ENCODE results near the gene CREB5. TPM values are rescaled to one million over a fixed set of nuclear protein-coding genes. Genes with fewer than 3 reads are reported as not detected.
A peak's percentile ranks its signal among the peaks of the same experiment; 100 is the strongest.

CREB5 gene
- polyA plus RNA-seq, 1 donor from 2014 or later: 1.3 TPM

DNA sequence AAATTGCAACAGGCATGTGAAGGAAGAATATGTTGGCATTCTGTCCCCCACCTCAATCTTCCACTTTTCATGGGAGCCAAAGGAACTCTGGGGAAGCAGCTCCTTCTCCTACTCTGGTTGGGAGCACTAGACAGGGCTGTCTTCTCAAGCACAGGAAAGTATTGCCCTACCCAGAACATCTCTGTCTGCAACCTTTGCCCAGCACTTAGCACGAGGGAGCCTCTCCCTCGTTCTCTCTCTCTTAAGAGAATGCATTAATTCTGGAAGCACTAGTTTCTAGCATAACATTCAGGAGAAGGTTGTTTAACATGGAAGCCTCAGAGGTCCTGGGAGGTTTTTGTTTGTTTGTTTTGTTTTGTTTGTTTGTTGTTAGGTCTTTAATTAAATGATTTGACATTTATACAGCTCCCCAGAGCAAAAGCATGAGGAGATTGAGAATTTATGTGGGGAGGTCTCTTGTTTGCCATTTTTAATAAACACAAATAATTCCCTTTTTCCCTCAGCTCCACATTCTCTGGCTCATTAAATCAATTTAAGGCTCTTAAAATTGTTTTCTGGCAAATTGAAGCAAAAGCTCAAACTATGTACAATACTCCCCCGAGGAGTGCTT, 305.2 kb downstream of the CREB5 start:
- no peaks in the 10 kb centered on the region for H3K27me3 Mint-ChIP-seq
- H3K27ac Mint-ChIP-seq: no peak overlapping the region
- H3K9me3 Mint-ChIP-seq: no peaks in the 10 kb centered on the region
- H3K4me3 Mint-ChIP-seq: no peak overlapping the region
- no peaks in the 10 kb centered on the region for H3K36me3 Mint-ChIP-seq
- H3K4me1 Mint-ChIP-seq: no peaks in the 10 kb centered on the region

DNA sequence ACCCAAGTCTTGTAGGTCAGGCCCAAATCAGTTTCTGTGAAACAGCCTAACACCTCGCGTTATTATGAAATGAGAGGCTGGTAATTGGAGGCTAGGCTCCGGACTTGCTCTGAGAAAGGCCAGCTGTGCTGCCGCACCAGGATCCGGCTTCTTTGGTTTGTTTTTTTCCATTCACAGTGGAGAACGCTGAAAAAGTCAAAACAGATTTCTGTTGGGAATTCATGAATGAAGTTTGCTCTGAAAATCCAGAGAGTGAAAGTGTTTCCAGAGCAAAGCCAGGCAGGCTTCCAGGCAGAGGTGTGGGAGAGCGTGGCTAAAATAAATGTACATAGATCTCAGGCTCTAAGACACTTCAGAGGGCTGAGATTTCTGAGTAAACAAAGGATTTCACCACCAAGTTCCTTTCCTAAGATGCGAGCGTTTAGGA, 305.8 kb downstream of the CREB5 start:
- no peak overlapping the region for H3K4me3 Mint-ChIP-seq
- H3K4me1 Mint-ChIP-seq: no peaks in the 10 kb centered on the region
- H3K27ac Mint-ChIP-seq: no peak overlapping the region
- H3K9me3 Mint-ChIP-seq: no peaks in the 10 kb centered on the region
- no peaks in the 10 kb centered on the region for H3K27me3 Mint-ChIP-seq
- no peaks in the 10 kb centered on the region for H3K36me3 Mint-ChIP-seq

DNA sequence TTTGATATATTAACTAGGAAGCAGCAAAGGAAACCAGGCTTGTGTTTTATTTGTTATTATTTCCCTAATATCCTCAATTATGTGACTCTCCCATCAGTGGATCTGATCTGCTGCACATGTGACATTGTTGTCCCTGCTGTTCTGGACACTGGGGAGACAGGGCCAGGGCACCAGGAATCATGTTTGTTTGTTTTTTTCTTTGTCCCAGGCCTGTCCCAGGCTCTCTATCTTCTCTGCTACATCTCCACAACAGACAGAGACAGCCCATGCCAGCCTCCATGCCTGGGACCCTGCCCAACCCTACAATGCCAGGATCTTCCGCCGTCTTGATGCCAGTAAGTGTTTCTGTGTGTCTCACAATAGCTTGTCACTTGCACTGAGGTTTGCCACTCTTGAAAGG, 306.2 kb downstream of the CREB5 start:
- H3K36me3 Mint-ChIP-seq: no peaks in the 10 kb centered on the region
- H3K27me3 Mint-ChIP-seq: no peaks in the 10 kb centered on the region
- no peaks in the 10 kb centered on the region for H3K4me1 Mint-ChIP-seq
- H3K9me3 Mint-ChIP-seq: no peaks in the 10 kb centered on the region
- H3K27ac Mint-ChIP-seq: no peak overlapping the region
- H3K4me3 Mint-ChIP-seq: no peak overlapping the region

DNA sequence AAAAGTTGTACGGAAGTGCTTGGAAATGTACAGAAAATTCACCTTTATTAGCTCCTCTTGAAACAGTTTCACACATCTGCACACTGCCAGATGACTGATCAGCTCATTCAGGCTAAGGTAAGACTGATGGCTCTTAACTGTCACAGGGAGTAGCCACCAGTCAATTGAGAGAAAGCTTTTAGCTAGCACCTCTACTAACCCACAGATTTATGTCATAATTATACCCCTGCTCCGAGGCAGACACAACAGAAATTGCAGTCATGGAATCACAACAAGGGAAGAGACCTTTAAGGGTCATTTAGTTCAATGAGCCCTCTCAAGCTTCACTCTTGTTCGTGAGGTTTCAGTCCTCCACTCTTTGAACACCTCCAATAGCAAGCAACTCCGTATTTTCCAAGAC, 310.4 kb downstream of the CREB5 start:
- no peaks in the 10 kb centered on the region for H3K36me3 Mint-ChIP-seq
- peaks cover 2% of the 10 kb centered on the region for H3K27me3 Mint-ChIP-seq
- no peak overlapping the region for H3K4me3 Mint-ChIP-seq
- H3K27ac Mint-ChIP-seq: no peak overlapping the region
- no peaks in the 10 kb centered on the region for H3K9me3 Mint-ChIP-seq
- H3K4me1 Mint-ChIP-seq: peaks cover 0 to 8% (median 6%) of the 10 kb centered on the region in 3 donors

DNA sequence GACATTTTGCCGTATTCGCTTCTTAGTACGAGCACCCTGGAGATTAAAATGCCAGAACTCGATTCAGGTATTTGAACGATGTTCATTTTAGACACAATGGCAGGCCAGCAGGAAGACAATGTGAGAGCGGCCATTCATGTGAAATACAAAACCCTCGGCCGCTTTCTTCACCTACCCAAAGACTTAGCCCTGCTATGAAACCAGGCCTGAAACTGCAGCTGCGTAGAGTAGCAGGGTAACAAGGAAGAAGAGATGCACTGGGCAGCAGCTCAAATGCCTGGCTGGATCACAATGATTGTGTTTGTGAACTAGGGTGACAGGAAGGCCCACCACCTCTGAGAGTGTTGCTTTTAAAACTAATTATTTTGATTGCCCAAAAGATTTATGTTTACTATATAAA, 311.0 kb downstream of the CREB5 start:
- Mint-ChIP-seq H3K4me1 (peaks cover 0 to 8% (median 6%) of the 10 kb centered on the region in 3 donors), H3K4me3 (no peak overlapping the region), H3K9me3 (no peaks in the 10 kb centered on the region), H3K27me3 (peaks cover 3% of the 10 kb centered on the region), H3K27ac (no peak overlapping the region), H3K36me3 (no peaks in the 10 kb centered on the region)

DNA sequence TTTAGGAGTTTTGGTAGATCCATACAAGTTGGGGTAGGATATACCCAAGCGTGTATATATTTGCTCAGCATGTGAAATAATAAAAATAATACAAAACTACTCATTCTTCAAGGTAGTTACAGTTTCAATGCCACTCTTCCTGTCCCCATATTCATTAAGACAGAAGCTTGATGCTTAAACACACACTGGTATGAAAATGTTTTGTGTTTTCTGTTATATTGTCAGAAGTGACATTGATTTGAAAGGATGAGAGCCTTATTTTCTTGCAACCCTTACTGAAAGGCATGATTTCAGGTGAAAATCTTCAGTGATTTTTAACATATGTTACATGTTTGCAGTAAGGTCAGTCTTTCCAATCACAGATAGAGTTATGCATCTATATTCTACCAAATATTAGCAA, 312.2 kb downstream of the CREB5 start:
- Mint-ChIP-seq H3K27ac (no peak overlapping the region), H3K4me3 (no peak overlapping the region), H3K36me3 (peaks cover 3% of the 10 kb centered on the region), H3K4me1 (peaks cover 0 to 8% (median 6%) of the 10 kb centered on the region in 3 donors), H3K9me3 (peaks cover 0 to 1% (median 0%) of the 10 kb centered on the region in 3 donors), H3K27me3 (peaks cover 3% of the 10 kb centered on the region)

DNA sequence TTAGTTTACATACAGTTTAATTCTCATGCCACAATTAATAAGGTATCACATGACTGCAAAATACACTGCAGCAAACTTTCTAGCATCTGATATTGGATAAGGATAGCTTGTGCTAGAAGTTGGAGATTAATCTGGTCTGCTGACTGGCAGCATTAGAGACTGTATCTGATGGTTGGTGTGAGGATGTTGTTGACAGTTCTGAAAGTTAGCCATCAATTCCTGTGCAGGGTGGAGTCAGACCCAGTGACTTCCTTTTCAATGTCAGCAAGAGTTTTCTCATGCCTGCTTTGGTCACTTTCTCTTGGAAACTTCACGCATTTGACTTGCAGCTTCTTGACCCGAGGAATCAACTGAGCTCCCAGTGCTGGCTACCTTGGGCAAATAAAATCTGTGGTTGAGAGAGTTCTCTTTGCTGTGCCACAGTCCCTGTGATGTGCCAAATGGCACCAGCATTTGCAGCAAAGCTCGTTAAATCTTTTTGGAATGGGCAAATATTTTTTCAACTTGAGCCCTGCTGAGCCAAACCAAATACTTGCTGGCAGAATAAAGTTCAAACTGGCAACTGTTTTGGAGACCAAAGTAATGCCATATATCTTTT, 312.8 kb downstream of the CREB5 start:
- Mint-ChIP-seq H3K36me3 (peaks cover 3% of the 10 kb centered on the region), H3K4me1 (peaks cover 0 to 8% (median 6%) of the 10 kb centered on the region in 3 donors), H3K27ac (no peak overlapping the region)

DNA sequence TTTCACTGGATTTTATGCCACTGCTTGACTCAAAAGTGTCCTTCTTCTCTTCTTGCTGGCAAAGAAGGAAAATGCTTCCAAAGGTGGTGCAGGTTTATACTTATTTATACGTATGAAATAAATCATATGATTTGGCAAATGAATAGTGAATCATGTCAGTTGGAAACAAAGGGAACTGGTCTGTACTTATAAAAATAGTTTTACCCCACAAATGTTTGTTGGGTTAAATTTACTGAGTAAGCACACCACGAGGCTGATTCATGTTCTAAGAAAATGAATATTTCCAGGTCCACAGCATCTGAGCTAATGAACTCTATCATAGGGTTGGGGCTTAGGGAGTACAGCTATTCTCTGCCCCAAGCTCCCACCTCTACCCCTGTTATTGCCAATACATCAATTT, 313.6 kb downstream of the CREB5 start:
- Mint-ChIP-seq H3K9me3 (peaks cover 0 to 1% (median 0%) of the 10 kb centered on the region in 3 donors), H3K4me1 (peaks cover 0 to 8% (median 6%) of the 10 kb centered on the region in 3 donors), H3K36me3 (peaks cover 3% of the 10 kb centered on the region), H3K27ac (no peak overlapping the region), H3K4me3 (no peak overlapping the region), H3K27me3 (peaks cover 3% of the 10 kb centered on the region)

More for the DNA sequence above, 312.8 kb downstream of the CREB5 start:
- peaks cover 0 to 1% (median 0%) of the 10 kb centered on the region in 3 donors for H3K9me3 Mint-ChIP-seq
- no peak overlapping the region for H3K4me3 Mint-ChIP-seq
- peaks cover 3% of the 10 kb centered on the region for H3K27me3 Mint-ChIP-seq

DNA sequence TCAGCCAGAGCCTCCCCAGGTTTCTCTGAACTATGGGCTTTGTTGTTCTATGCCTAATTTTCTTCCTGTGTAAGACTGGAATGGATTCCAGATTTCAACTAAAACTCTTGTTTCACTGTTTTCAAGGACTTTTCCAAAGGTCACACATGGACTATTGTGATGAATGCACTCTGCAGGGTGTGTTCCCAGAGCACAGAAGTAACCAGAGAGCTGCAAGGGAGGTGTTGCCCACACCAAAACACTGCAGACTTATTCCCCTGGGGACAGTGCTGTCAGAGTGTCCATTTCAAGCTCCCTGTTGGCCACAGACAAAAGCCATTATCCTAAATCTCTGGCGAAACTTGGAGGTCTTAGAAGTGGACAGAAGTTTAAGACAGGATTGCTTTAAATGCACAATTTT, 314.2 kb downstream of the CREB5 start:
- Mint-ChIP-seq H3K36me3 (peaks cover 3% of the 10 kb centered on the region), H3K27me3 (peaks cover 4% of the 10 kb centered on the region), H3K27ac (no peak overlapping the region), H3K9me3 (peaks cover 0 to 1% (median 0%) of the 10 kb centered on the region in 3 donors), H3K4me3 (no peak overlapping the region), H3K4me1 (peaks cover 0 to 8% (median 6%) of the 10 kb centered on the region in 3 donors)

DNA sequence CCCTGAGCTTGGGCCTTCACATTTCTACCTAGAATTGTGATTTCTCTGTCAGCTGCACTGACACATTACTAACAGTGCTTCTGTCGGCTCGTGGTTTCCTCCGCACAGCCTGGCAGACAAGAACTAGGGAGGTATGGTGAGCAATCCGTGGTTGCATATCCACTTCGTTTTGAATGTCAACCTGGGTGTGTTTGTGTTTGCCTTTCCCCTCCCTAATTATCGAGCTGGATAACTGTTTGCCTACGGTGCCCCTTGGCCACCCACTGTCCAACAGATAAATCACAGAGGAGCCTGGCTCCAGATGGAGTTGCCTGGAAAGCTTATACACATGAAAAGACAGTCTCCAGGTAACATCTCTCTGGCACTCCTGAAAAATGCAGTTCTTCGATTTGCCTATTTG, 317.0 kb downstream of the CREB5 start:
- H3K9me3 Mint-ChIP-seq: peaks cover 0 to 1% (median 0%) of the 10 kb centered on the region in 3 donors
- peaks cover 0 to 8% (median 6%) of the 10 kb centered on the region in 3 donors for H3K4me1 Mint-ChIP-seq
- H3K27me3 Mint-ChIP-seq: peaks cover 8% of the 10 kb centered on the region
- H3K36me3 Mint-ChIP-seq: peaks cover 3% of the 10 kb centered on the region
- H3K4me3 Mint-ChIP-seq: peak overlapping the region in 1 of 4 donors; percentile 57
- H3K27ac Mint-ChIP-seq: no peak overlapping the region

DNA sequence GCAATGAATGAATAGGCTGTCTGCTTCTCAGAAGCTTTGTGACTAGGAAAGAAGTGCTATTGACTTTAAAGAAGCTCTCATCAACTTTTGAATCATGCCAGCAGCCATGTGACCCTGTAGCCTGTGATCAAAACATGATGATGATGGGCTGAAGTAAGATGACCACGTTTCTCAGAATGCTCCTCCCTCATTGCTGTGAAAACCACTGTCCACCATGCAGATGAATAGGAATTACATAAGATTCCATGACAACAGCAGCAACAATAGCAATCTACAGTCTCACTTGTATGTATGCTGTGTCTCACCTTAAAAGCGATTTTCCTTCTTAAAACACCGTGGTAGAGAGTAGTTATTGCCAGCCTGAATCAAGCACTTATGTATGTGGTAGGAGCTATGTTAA, 317.4 kb downstream of the CREB5 start:
- Mint-ChIP-seq H3K27ac (no peak overlapping the region), H3K9me3 (peaks cover 0 to 1% (median 0%) of the 10 kb centered on the region in 3 donors), H3K36me3 (peaks cover 3% of the 10 kb centered on the region), H3K27me3 (peaks cover 8% of the 10 kb centered on the region), H3K4me1 (peaks cover 0 to 8% (median 6%) of the 10 kb centered on the region in 3 donors), H3K4me3 (no peak overlapping the region)

DNA sequence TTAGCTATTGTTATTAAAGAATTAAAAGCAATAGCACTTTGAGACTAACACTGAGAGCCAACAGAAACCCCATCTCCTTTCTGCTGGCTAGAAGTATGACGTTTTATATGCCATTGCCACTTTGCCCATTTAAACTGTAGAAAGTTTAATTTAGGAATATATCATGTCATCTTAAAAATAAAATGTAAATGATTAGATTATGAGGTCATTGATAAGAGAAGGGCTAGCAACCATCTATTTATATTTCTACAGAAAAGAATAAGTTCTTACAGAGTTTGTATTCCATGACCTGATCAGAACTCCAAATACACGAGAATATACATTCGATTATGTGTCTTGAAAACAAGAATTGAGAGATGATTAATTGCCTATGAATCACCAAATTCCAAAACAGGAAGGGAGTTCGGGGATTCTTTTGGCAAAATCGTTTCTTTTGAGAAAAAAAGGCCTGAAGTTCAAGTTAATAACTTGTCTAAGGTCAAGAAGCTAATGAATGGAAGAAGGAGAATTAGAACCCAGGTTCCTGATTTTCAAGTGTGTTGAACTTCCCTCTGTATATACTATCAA, 318.9 kb downstream of the CREB5 start:
- H3K27ac Mint-ChIP-seq: no peak overlapping the region
- peaks cover 0 to 1% (median 0%) of the 10 kb centered on the region in 3 donors for H3K9me3 Mint-ChIP-seq
- peaks cover 8% of the 10 kb centered on the region for H3K27me3 Mint-ChIP-seq
- H3K4me1 Mint-ChIP-seq: peaks cover 0 to 2% (median 0%) of the 10 kb centered on the region in 3 donors
- H3K36me3 Mint-ChIP-seq: peaks cover 3% of the 10 kb centered on the region
- H3K4me3 Mint-ChIP-seq: no peak overlapping the region

DNA sequence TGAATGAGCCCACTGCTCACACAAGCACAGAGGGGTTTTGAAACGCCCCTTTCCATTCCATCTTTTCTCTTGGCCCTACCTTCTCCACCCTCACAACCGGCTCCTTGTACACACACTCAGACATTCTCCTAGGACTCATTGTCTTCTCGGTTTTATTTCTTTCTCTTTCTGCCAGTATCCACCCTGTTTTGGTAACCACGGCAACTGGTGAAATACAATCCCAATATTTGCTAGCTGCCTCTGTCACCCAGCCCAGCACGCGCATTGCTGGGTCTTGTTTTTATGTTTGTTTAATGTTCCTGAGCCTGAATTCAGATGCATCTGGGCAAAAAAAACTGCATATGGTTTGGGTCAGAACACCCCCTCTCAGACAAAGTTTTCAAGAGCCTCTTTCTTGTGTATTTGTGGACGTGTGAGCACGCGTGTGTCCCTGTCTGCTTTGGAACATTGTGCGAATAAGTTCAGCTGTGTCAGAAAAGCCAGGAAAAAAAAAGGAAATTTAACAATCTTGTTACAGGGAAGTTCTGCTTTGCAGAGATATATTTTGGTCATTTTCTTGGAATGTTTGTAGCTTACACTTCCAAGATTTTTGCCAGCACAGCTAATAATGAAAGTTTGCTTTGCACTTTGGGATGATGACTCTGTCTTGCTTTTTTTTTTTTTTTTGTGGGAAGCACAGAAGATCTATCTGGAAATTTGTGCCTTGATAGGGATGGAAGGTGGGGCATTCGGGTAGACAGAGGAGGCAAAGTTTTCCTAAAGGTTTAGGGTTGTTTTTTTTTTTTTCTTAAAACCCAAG, 320.0 kb downstream of the CREB5 start:
- Mint-ChIP-seq H3K4me3 (no peak overlapping the region), H3K27ac (no peak overlapping the region), H3K4me1 (no peaks in the 10 kb centered on the region), H3K27me3 (peaks cover 10% of the 10 kb centered on the region), H3K9me3 (peaks cover 0 to 1% (median 0%) of the 10 kb centered on the region in 3 donors), H3K36me3 (peaks cover 3% of the 10 kb centered on the region)

DNA sequence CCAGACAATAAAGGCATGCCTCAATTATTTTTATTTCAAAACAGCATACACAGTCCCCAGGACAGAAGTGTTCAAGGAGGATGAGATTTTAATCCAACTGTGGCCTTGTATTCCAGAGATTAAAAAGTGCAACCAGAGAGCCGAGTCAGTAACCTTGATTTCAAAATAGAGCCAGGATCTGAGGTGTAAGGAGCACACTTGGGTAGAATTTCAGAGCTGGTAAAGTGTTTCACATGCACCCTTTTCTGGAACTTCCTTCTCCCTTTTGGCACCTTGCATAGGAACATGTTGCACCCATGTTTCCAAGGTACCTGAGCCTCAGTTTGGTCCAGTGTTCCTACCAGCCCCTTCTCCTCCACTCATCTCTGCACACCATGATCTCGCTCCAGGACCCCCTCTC, 320.7 kb downstream of the CREB5 start:
- Mint-ChIP-seq H3K4me3 (no peak overlapping the region), H3K9me3 (peaks cover 0 to 1% (median 0%) of the 10 kb centered on the region in 3 donors), H3K27me3 (peaks cover 7% of the 10 kb centered on the region), H3K36me3 (peaks cover 3% of the 10 kb centered on the region), H3K4me1 (no peaks in the 10 kb centered on the region), H3K27ac (no peak overlapping the region)

DNA sequence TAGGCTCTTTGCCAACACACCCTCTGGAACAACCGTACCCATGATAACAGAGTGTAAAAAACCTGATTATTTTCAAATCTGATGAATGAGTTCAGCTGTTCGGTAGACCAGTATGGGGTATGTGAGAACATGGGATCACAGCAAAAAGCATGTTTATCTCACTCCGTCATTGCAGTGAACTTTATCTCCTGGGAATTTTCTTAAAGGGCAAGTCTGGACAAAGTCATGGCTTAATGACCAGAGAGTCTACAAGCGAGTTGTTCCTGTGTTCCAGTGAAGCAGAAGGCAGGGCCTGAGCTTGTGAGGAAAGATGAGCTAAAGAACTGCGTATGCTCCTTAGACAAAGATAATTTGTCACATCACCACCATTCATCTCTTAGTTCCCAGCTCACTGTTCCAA, 326.1 kb downstream of the CREB5 start:
- no peaks in the 10 kb centered on the region for H3K36me3 Mint-ChIP-seq
- H3K4me1 Mint-ChIP-seq: no peaks in the 10 kb centered on the region
- no peaks in the 10 kb centered on the region for H3K9me3 Mint-ChIP-seq
- peaks cover 4% of the 10 kb centered on the region for H3K27me3 Mint-ChIP-seq
- H3K4me3 Mint-ChIP-seq: no peak overlapping the region
- H3K27ac Mint-ChIP-seq: no peak overlapping the region
